GM12892 (cell line): ENCODE data around the gene SPPL2B.

Experiments
- DNase-seq: peaks from one replicate; pipeline ENCODE4 v3.0.0; 2011; ENCODE audit not compliant: insufficient read length
- FAIRE-seq: peaks from 2 replicates; lab custom pipeline; 2011; peaks lifted over from hg19 to GRCh38; lab: Jason Lieb, UNC
- POLR2A ChIP-seq: IDR thresholded peaks from 2 replicates; pipeline ENCODE4 v1.6.1; 2011; ENCODE audit warnings: low read depth, low read length, control low read depth
- POLR2AphosphoS5 ChIP-seq: IDR thresholded peaks from 2 replicates; pipeline ENCODE4 v1.6.1; 2011; ENCODE audit warnings: low read depth, low read length, control low read depth
- TAF1 ChIP-seq: IDR thresholded peaks from 2 replicates; pipeline ENCODE4 v1.6.1; 2011; ENCODE audit warnings: low read depth, mild to moderate bottlenecking, control low read depth, low read length, borderline replicate concordance

The SPPL2B gene

GRCh38 chr19:2337329-2337707, 8.8 kb downstream of the SPPL2B start:
- no peak for TF ChIP-seq TAF1
- TF ChIP-seq POLR2AphosphoS5, result no peak
- TF ChIP-seq POLR2A, result no peak
- no peak for FAIRE-seq
- no peak for DNase-seq

DNA sequence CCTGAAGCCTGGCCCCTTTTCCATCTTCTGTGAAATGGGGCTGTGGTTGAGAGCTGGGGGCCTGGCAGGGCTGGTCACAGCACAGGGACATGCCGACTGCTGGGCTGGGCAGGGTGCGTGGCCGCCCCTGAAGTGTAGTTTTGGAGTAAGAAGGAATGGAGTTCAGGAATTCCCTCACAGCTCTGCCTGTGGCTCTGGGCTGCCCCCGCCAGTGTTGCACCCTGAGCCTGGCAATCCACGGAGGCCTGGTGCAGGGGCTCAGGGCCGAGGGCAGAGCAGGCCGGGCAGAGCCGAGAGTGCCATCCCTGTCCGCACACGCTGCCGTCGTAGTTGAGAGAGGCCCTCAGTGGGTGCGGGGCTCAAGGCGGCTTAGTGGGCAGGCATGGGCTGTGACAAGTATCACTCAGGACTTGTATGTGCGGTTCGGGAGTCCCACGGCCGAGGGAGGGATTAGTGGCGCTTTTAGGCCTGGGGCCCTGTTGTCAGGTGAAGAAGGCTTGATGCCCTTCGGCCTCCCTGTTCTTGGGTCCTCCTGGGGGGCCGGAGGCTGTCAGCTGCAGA, 9.7 kb downstream of the SPPL2B start:
- FAIRE-seq (no peak), DNase-seq (no peak)
- no peak for TF ChIP-seq POLR2AphosphoS5
- no peak for TF ChIP-seq POLR2A
- no peak for TF ChIP-seq TAF1

DNA sequence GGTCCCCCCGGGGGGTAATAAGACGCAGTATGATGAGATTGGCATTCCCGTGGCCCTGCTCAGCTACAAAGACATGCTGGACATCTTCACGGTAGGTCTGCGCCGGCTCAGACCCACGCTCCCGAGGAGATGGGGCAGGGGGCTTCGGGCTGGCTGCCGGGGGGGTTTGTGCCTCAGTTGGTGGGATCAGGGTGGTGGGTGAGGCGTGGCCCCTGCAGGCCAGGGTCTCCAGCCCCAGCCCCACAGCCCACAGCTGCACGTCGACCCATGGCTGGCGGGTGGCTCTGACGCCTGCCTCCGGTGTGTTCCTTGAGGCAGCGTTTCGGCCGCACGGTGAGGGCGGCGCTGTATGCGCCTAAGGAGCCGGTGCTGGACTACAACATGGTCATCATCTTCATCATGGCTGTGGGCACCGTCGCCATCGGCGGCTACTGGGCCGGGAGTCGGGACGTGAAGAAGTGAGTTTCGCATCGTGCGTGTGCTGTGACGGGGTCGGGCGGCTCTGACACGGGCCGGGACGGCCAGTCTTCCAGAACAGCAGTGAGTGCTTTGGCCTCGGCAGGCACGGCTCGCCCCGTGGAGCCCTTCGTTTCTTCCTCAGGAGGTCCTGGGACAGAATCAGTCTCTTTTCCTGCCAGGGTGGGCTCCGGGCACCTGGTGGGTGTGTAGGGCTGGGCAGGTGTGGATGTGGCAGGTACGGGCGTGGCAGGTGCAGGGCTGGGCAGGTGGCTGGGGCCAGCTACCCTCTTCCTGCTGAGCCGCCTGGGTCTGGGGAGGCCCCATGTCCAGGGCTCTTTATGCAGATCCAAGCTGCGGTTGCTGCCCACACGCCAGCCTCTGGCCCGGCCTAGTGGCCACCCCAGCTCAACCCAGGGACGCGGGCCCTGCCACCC, 10.5 kb downstream of the SPPL2B start:
- no peak for DNase-seq
- TF ChIP-seq TAF1 (no peak), POLR2A (no peak), POLR2AphosphoS5 (no peak)
- FAIRE-seq, result no peak

DNA sequence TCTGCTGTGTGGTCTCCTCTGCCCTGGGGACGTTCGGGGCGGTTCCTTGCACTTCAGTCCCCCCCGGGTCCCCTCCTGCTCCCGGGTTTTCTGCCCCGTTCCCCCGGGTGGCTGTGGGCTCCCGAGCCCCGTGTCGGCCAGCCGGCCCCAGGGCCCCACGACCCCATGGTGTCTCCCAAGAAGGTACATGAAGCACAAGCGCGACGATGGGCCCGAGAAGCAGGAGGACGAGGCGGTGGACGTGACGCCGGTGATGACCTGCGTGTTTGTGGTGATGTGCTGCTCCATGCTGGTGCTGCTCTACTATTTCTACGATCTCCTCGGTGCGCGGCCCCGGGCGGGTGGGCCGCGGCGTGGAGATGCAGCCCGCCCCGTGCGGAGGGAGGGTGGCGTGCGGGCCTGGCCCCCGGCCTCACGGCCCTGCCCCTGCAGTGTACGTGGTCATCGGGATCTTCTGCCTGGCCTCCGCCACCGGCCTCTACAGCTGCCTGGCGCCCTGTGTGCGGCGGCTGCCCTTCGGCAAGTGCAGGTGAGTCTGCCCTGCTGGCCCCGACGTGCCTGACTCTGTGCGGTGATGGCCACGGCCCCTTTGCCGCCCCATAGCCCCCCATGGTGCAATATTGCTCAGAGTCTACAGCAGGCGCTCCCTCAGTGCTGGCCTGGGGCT, 11.3 kb downstream of the SPPL2B start:
- no peak for DNase-seq
- FAIRE-seq, result no peak
- TF ChIP-seq TAF1 (no peak), POLR2AphosphoS5 (no peak), POLR2A (no peak)

GRCh38 chr19:2340496-2341243, 12.2 kb downstream of the SPPL2B start:
- TF ChIP-seq TAF1 (no peak), POLR2A (no peak), POLR2AphosphoS5 (no peak)
- FAIRE-seq (no peak), DNase-seq (no peak)

DNA sequence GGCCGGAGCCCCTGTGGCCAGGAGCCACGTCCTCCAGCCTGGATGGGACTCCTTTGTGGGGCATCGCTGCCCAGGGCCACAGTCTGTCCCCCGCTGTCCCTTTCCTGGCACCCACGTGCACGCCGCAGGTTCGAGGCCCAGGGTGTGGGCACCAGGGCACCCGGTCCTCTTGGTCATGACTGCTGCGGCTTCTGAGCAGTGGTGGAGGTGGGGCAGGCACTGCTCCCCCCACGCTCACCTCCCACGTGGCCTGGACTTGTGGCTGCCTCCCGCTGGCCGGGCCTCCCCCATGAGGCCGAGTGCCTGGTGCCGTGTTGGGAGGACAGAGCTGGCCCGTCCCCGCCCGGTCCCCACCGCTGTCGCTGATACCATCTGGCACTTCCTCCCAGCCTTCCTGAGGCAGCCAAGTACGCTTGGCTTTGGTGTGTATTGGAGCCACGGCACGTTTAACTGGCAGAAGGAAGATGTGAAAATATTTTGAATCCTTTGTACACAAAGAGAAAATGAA, 12.8 kb downstream of the SPPL2B start:
- TF ChIP-seq POLR2AphosphoS5 (no peak), TAF1 (no peak), POLR2A (no peak)
- FAIRE-seq (no peak), DNase-seq (no peak)

DNA sequence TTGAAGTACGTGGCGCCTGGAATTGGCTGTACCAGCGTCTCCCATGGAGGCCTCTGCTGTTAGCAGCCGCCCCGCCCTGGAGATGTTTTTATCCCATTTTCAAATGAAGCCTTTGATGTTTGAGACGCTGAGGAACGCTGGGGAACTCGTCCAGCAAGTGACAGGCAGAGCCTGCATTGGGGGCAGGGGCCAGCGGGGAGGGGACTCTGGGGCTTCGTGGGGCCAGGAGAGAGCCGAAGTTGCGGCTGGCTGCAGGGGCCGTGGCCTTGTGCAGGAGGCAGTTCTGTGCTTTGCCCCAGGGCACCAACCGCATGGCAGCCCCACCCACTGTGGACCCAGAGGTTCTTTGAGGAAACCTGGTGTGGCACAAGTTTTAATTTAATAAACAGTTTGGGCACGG, 13.5 kb downstream of the SPPL2B start:
- TF ChIP-seq TAF1 (no peak), POLR2AphosphoS5 (no peak), POLR2A (no peak)
- DNase-seq, result no peak
- no peak for FAIRE-seq

DNA sequence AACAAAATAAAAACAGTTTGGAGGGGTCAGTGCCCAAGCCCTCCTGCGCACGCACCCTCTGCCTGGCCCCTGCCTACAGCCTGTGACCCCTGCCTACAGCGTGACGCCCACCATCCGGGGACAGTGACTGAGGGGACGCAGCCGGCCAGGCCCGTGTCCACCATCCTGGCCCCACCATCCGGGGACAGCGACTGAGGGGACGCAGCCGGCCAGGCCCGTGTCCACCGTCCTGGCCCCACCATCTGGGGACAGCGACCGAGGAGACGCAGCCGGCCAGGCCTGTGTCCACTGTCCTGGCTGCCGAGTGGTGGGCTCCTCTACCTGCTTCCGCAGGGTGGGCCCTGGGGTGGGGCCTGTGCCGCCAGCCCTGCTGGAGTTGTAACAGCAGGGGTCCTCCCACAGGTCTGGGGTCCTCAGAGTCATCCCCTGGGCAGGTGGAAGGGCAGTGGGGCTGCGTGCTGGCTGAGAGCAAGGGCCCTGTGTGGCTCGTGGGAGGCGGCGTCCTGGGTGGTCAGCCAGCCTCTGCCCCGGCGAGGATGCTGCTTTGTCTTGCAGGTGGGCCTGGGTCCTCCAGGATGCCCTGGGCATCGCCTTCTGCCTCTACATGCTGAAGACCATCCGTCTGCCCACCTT, 14.3 kb downstream of the SPPL2B start:
- FAIRE-seq (no peak), DNase-seq (no peak)
- no peak for TF ChIP-seq POLR2A
- no peak for TF ChIP-seq TAF1
- no peak for TF ChIP-seq POLR2AphosphoS5

GRCh38 chr19:2343289-2343982, 15.0 kb downstream of the SPPL2B start:
- DNase-seq (no peak), FAIRE-seq (no peak)
- TF ChIP-seq TAF1, result no peak
- no peak for TF ChIP-seq POLR2AphosphoS5
- no peak for TF ChIP-seq POLR2A

- TF ChIP-seq TAF1 (no peak), POLR2AphosphoS5 (no peak), POLR2A (no peak)
- DNase-seq, result no peak
- no peak for FAIRE-seq
Observed at GRCh38 chr19:2344381-2344870, 15.9 kb downstream of the SPPL2B start.
